SK-N-SH (cell line): ENCODE measurements around the gene WDR62. TPM values are rescaled to one million over a fixed set of nuclear protein-coding genes. Genes with fewer than 3 reads are reported as not detected.
"Not testable (repeated sequence)": the region's sequence is repeated elsewhere in the genome, so short reads cannot be mapped to it uniquely, and the experiment has no call there.

Source experiments
- CTCF ChIA-PET: fragments of 300-600, 350-600 bp; formaldehyde crosslinking; extraction: SDS; loops from one replicate; lab custom pipeline; 2021; lab: Yijun Ruan, JAX
- POLR2A ChIA-PET: fragments of 350-600 bp; sonication (Branson Sonifier 250); formaldehyde crosslinking; extraction: SDS; loops from one replicate; lab custom pipeline; 2020; ENCODE audit warnings: antibody characterized with exemption, inconsistent platforms; lab: Yijun Ruan, JAX
- DNase-seq: peaks from one replicate; pipeline ENCODE4 v3.0.0; 2012
- H2AFZ ChIP-seq: fragments of 200-600 bp; sonication (generic); 2 replicates; pipeline ENCODE4 v1.8.1; 2016; ENCODE audit warnings: antibody characterized with exemption, mild to moderate bottlenecking, low read depth
- H3F3A ChIP-seq: fragments of 200-600 bp; sonication (generic); replicated peaks from 2 replicates; pipeline ENCODE3; 2016; ENCODE audit warnings: antibody characterized with exemption, mild to moderate bottlenecking; ENCODE audit not compliant: insufficient read depth
- H3K27ac ChIP-seq, 2 experiments: fragments of 200-500 bp in 1 of 2; fragments of 200-600 bp in 1 of 2; sonication (Bioruptor generic) in 1 of 2; sonication (generic), shearing (Covaris generic) in 1 of 2; 2 replicates each; pipeline versions ENCODE4 v1.5.1 to v1.6.1; 2014 to 2016; ENCODE audit warnings: low read depth in 2 of 2, inconsistent platforms in 1 of 2, low read length in 1 of 2, mild to moderate bottlenecking in 1 of 2, mixed read lengths in 1 of 2
- H3K27me3 ChIP-seq: fragments of 200-600 bp; sonication (generic), shearing (Covaris generic); 2 replicates; pipeline ENCODE4 v1.6.1; 2016; ENCODE audit warnings: mixed run types; ENCODE audit not compliant: insufficient read depth
- H3K36me3 ChIP-seq, 2 experiments: fragments of 200-500 bp in 1 of 2; fragments of 200-600 bp in 1 of 2; sonication (Bioruptor generic) in 1 of 2; sonication (generic) in 1 of 2; replicated peaks in 1 of 2; 2 replicates each; pipeline versions ENCODE3 to v1.5.1; 2014 to 2016; ENCODE audit warnings: low read length in 1 of 2, mild to moderate bottlenecking in 1 of 2; ENCODE audit not compliant: insufficient read depth in 2 of 2, control insufficient read depth in 1 of 2
- H3K4me1 ChIP-seq, 2 experiments: fragments of 200-500 bp in 1 of 2; fragments of 200-600 bp in 1 of 2; sonication (Bioruptor generic) in 1 of 2; sonication (generic), shearing (Covaris generic) in 1 of 2; 2 replicates each; pipeline versions ENCODE4 v1.5.1 to v1.6.1; 2014 to 2016; ENCODE audit warnings: low read depth in 1 of 2, low read length in 1 of 2, mixed run types in 1 of 2; ENCODE audit not compliant: insufficient read depth in 2 of 2, control insufficient read depth in 1 of 2
- H3K4me2 ChIP-seq: fragments of 200-600 bp; sonication (generic), shearing (Covaris generic); 2 replicates; pipeline ENCODE4 v1.6.1; 2017; ENCODE audit warnings: mixed run types
- H3K4me3 ChIP-seq, 2 experiments: fragments of 200-500 bp in 1 of 2; fragments of 200-600 bp in 1 of 2; sonication (Bioruptor generic) in 1 of 2; sonication (generic), shearing (Covaris generic) in 1 of 2; 2 replicates each; pipeline versions ENCODE4 v1.5.1 to v1.8.1; 2014 to 2016; ENCODE audit warnings: low read depth in 2 of 2, inconsistent platforms in 1 of 2, low read length in 1 of 2, mild to moderate bottlenecking in 1 of 2, mixed read lengths in 1 of 2, moderate library complexity in 1 of 2
- H3K79me2 ChIP-seq: fragments of 200-600 bp; sonication (generic); 2 replicates; pipeline ENCODE4 v1.8.1; 2017; ENCODE audit warnings: mild to moderate bottlenecking; ENCODE audit not compliant: insufficient read depth
- H3K9ac ChIP-seq: fragments of 200-600 bp; sonication (generic); 2 replicates; pipeline ENCODE4 v1.6.1; 2017; ENCODE audit warnings: mixed run types
- H3K9me2 ChIP-seq: fragments of 200-600 bp; sonication (generic); 2 replicates; pipeline ENCODE4 v1.6.1; 2017; ENCODE audit warnings: mixed run types
- H3K9me3 ChIP-seq: fragments of 200-600 bp; sonication (generic); 2 replicates; pipeline ENCODE4 v1.6.1; 2017; ENCODE audit warnings: mixed run types, mild to moderate bottlenecking, moderate library complexity
- H4K20me1 ChIP-seq: fragments of 200-600 bp; sonication (generic); 2 replicates; pipeline ENCODE4 v1.6.1; 2017; ENCODE audit warnings: mild to moderate bottlenecking, mixed run types; ENCODE audit not compliant: insufficient read depth
- EZH2phosphoT487 ChIP-seq: fragments of 200-600 bp; sonication (generic); IDR thresholded peaks from 2 replicates; pipeline ENCODE4 v1.6.1; 2017; ENCODE audit warnings: low read depth, mixed run types, mild to moderate bottlenecking, antibody characterized with exemption, moderate library complexity, borderline replicate concordance
- FOXJ3 ChIP-seq: sonication (generic); formaldehyde crosslinking; IDR thresholded peaks from 2 replicates; pipeline ENCODE4 v1.5.1; 2020; ENCODE audit warnings: mild to moderate bottlenecking, missing genetic modification reagents
- GABPA ChIP-seq: IDR thresholded peaks from 2 replicates; pipeline ENCODE4 v1.4.0; 2012; ENCODE audit warnings: low read depth, mild to moderate bottlenecking
- GATA2 ChIP-seq: sonication (generic); formaldehyde crosslinking; IDR thresholded peaks from 2 replicates; pipeline ENCODE4 v1.5.0; 2020; ENCODE audit warnings: mild to moderate bottlenecking, missing genetic modification reagents
- JUND ChIP-seq: IDR thresholded peaks from 2 replicates; pipeline ENCODE4 v1.4.0; 2012
- MEF2A ChIP-seq: IDR thresholded peaks from 2 replicates; pipeline ENCODE4 v1.4.0; 2012; ENCODE audit warnings: low read depth, borderline replicate concordance
- NFIC ChIP-seq: IDR thresholded peaks from 2 replicates; pipeline ENCODE4 v1.4.0; 2012; ENCODE audit warnings: borderline replicate concordance
- REST ChIP-seq: IDR thresholded peaks from 2 replicates; pipeline ENCODE4 v1.6.1; 2012; ENCODE audit warnings: mild to moderate bottlenecking, low read depth, low read length, moderate library complexity
- SIN3A ChIP-seq: IDR thresholded peaks from 2 replicates; pipeline ENCODE4 v1.6.1; 2012; ENCODE audit warnings: low read depth, mild to moderate bottlenecking, low read length, moderate library complexity, borderline replicate concordance
- TCF12 ChIP-seq: IDR thresholded peaks from 2 replicates; pipeline ENCODE4 v1.4.0; 2012
- TEAD4 ChIP-seq: IDR thresholded peaks from 2 replicates; pipeline ENCODE4 v1.4.0; 2012; ENCODE audit warnings: mild to moderate bottlenecking, borderline replicate concordance; ENCODE audit not compliant: insufficient read depth
- YY1 ChIP-seq: IDR thresholded peaks from 2 replicates; pipeline ENCODE4 v1.4.0; 2012; ENCODE audit warnings: low read depth, mild to moderate bottlenecking
- WGBS: methylation state at CpG from one replicate; pipeline ENCODE4 v1.1.6; 2017; ENCODE audit warnings: low lambda C conversion rate; 5-methylcytosine and 5-hydroxymethylcytosine counted together
- polyA plus RNA-seq, 3 experiments: library from polyadenylated mRNA; depleted of rRNA; stranded (reverse); fragments of >200 nt; gene quantifications; 2 replicates each; pipeline ENCODE4 v1.2.3, GENCODE V29; 2012
- TF ChIP-seq, protein P1 (sequence below): IDR thresholded peaks from 2 replicates; pipeline ENCODE4 v1.4.0; 2012; ENCODE audit warnings: low read depth, borderline replicate concordance
- TF ChIP-seq, protein P2 (sequence below): fragments of 150-350 bp; IDR thresholded peaks from 2 replicates; pipeline ENCODE4 v1.6.1; 2016; ENCODE audit warnings: mild to moderate bottlenecking, low read depth, low read length
- TF ChIP-seq, protein P3 (sequence below): fragments of 200-600 bp; sonication (generic); IDR thresholded peaks from 2 replicates; pipeline ENCODE4 v1.6.1; 2017; ENCODE audit warnings: antibody characterized with exemption, mild to moderate bottlenecking, moderate library complexity

WDR62 gene
- polyA plus RNA-seq, 1 of the 3 experiments (the other 2 are of a cell fraction) = 5.3 TPM

GRCh38 chr19:36064826-36065225 lies 10.1 kb downstream of the WDR62 start (continued):
- TF ChIP-seq TEAD4 = no peak
- TF ChIP-seq TCF12 = no peak
- TF ChIP-seq YY1 = no peak
- no peak for TF ChIP-seq NFIC

DNA sequence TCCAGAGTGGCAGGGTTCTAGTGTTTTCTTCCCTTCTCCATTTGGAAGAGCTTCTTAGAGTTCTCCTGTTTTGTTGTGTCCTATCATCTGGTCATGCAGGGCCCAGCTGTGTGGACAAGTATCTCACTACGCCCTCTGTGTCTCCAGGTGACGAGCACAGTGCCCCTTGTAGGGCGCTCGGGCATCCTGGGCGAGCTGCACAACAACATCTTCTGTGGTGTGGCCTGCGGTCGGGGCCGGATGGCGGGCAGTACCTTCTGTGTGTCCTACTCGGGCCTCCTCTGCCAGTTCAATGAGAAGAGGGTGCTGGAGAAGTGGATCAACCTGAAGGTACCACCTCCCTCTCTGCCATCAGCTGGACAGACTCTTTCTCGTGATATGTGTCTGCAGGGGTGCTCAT lies 13.0 kb downstream of the WDR62 start:
- peaks cover 0 to 12% of the 10 kb centered on the region in 2 experiments; a peak in 1 of 4 replicates for H3K4me1 ChIP-seq
- peaks cover 11 to 23% of the 10 kb centered on the region in 2 experiments for H3K36me3 ChIP-seq
- H3K4me3 ChIP-seq = no peak overlapping the region
- H3K4me2 ChIP-seq = no peak overlapping the region
- H3F3A ChIP-seq = peaks cover 11% of the 10 kb centered on the region
- peaks cover 21% of the 10 kb centered on the region for H4K20me1 ChIP-seq
- no peak overlapping the region for H3K9ac ChIP-seq
- WGBS = 78% methylated on average over 3 of the region's 11 CpGs
- H3K9me2 ChIP-seq = no peaks in the 10 kb centered on the region
- no peaks in the 10 kb centered on the region for H3K9me3 ChIP-seq
- H3K79me2 ChIP-seq = no peaks in the 10 kb centered on the region
- no peak overlapping the region for H2AFZ ChIP-seq
- no peak overlapping the region; a peak in 1 of 4 replicates for H3K27ac ChIP-seq
- H3K27me3 ChIP-seq = no peaks in the 10 kb centered on the region
- no peak for DNase-seq
- ChIA-PET CTCF (interaction anchor here (1.1 kb wide), 1 partner anchor 12 kb away, joined by 4 read pairs; no protein-coding TSS in a partner anchor), POLR2A (no interaction called here)
- TF ChIP-seq GABPA = no peak
- no peak for TF ChIP-seq GATA2
- TF ChIP-seq, protein P1, sequence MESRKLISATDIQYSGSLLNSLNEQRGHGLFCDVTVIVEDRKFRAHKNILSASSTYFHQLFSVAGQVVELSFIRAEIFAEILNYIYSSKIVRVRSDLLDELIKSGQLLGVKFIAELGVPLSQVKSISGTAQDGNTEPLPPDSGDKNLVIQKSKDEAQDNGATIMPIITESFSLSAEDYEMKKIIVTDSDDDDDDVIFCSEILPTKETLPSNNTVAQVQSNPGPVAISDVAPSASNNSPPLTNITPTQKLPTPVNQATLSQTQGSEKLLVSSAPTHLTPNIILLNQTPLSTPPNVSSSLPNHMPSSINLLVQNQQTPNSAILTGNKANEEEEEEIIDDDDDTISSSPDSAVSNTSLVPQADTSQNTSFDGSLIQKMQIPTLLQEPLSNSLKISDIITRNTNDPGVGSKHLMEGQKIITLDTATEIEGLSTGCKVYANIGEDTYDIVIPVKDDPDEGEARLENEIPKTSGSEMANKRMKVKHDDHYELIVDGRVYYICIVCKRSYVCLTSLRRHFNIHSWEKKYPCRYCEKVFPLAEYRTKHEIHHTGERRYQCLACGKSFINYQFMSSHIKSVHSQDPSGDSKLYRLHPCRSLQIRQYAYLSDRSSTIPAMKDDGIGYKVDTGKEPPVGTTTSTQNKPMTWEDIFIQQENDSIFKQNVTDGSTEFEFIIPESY = no peak
- TF ChIP-seq JUND = no peak
- TF ChIP-seq REST = no peak
- TF ChIP-seq EZH2phosphoT487 = no peak
- no peak for TF ChIP-seq FOXJ3
- no peak for TF ChIP-seq TCF12
- TF ChIP-seq, protein P2, sequence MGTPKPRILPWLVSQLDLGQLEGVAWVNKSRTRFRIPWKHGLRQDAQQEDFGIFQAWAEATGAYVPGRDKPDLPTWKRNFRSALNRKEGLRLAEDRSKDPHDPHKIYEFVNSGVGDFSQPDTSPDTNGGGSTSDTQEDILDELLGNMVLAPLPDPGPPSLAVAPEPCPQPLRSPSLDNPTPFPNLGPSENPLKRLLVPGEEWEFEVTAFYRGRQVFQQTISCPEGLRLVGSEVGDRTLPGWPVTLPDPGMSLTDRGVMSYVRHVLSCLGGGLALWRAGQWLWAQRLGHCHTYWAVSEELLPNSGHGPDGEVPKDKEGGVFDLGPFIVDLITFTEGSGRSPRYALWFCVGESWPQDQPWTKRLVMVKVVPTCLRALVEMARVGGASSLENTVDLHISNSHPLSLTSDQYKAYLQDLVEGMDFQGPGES = no peak
- TF ChIP-seq SIN3A = no peak
- no peak for TF ChIP-seq MEF2A
- TF ChIP-seq, protein P3, sequence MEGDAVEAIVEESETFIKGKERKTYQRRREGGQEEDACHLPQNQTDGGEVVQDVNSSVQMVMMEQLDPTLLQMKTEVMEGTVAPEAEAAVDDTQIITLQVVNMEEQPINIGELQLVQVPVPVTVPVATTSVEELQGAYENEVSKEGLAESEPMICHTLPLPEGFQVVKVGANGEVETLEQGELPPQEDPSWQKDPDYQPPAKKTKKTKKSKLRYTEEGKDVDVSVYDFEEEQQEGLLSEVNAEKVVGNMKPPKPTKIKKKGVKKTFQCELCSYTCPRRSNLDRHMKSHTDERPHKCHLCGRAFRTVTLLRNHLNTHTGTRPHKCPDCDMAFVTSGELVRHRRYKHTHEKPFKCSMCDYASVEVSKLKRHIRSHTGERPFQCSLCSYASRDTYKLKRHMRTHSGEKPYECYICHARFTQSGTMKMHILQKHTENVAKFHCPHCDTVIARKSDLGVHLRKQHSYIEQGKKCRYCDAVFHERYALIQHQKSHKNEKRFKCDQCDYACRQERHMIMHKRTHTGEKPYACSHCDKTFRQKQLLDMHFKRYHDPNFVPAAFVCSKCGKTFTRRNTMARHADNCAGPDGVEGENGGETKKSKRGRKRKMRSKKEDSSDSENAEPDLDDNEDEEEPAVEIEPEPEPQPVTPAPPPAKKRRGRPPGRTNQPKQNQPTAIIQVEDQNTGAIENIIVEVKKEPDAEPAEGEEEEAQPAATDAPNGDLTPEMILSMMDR = no peak

DNA sequence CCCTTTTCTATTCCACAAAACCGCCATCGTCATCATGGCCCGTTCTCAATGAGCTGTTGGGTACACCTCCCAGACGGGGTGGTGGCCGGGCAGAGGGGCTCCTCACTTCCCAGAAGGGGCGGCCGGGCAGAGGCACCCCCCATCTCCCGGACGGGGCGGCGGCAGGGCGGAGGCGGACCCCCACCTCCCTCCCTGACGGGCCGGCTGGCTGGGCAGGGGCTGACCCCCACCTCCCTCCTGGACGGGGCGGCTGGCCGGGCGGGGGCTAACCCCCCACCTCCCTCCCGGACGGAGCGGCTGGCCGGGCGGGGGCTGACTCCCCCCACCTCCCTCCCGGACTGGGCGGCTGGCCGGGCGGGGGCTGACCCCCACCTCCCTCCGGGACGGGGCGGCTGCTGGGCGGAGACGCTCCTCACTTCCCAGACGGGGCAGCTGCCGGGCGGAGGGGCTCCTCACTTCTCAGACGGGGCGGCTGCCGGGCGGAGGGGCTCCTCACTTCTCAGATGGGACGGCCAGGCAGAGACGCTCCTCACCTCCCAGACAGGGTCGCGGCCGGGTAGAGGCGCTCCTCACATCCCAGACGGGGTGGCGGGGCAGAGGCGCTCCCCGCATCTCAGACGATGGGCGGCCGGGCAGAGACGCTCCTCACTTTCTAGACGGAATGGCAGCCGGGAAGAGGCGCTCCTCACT lies 14.3 kb downstream of the WDR62 start:
- H3K79me2 ChIP-seq, H2AFZ ChIP-seq, CTCF ChIA-PET, H3K27ac ChIP-seq, H3K4me3 ChIP-seq, POLR2A ChIA-PET, H3K27me3 ChIP-seq, H3K9me3 ChIP-seq, H3K4me2 ChIP-seq, DNase-seq, H3K9ac ChIP-seq, H3K9me2 ChIP-seq: not testable (repeated sequence)
- H4K20me1 ChIP-seq = peaks cover 26% of the 10 kb centered on the region
- peaks cover 11 to 23% of the 10 kb centered on the region in 2 experiments for H3K36me3 ChIP-seq
- 98% methylated on average over 13 of the region's 57 CpGs for WGBS
- peaks cover 0 to 12% of the 10 kb centered on the region in 2 experiments; a peak in 1 of 4 replicates for H3K4me1 ChIP-seq
- peaks cover 11% of the 10 kb centered on the region for H3F3A ChIP-seq
